Loucy (cell line): ENCODE measurements around the gene OSR1.

Source experiments
- CTCF ChIP-seq: fragments of 200-600 bp; sonication (generic); conservative IDR thresholded peaks from 2 replicates; pipeline ENCODE4 v1.5.1; 2014; ENCODE audit warnings: mild to moderate bottlenecking, antibody characterized with exemption, low read length
- EZH2phosphoT487 ChIP-seq: fragments of 200-600 bp; IDR thresholded peaks from 2 replicates; pipeline ENCODE4 v1.6.1; 2018; ENCODE audit warnings: antibody characterized with exemption, mild to moderate bottlenecking, moderate library complexity, borderline replicate concordance

GRCh38 chr2:19380532-19380931, 22.1 kb upstream of the OSR1 start:
- TF ChIP-seq CTCF (no peak), EZH2phosphoT487 (no peak)
